Mammary epithelial cell (primary cell): ENCODE results near the gene BCKDK.

ENCODE experiments used
- CTCF ChIP-seq, 2 donors: IDR thresholded peaks in 1 of 2; conservative IDR thresholded peaks in 1 of 2; 2 replicates each; pipeline ENCODE4 v1.5.1; 2011 to 2012; ENCODE audit warnings: inconsistent platforms in 2 of 2, low read length in 2 of 2, mild to moderate bottlenecking in 2 of 2, control low read depth in 1 of 2, low read depth in 1 of 2; ENCODE audit not compliant: insufficient read depth in 1 of 2; ENCODE audit errors: extremely low read depth in 1 of 2
- EZH2 ChIP-seq: IDR thresholded peaks from 2 replicates; pipeline ENCODE4 v1.6.1; 2012; ENCODE audit warnings: low read length, inconsistent platforms, borderline replicate concordance

- TF ChIP-seq CTCF (conservative IDR thresholded peaks at IDR 0.05 in 1 of 2, IDR thresholded peaks at IDR 0.05 in 1 of 2; ENCODE audit: extremely low read depth in 1 of 2, insufficient read depth in 1 of 2, low read depth in 1 of 2, low read length in 2 of 2): peak in 1 of 2 donors; percentile 25
- TF ChIP-seq EZH2: no peak
Measured at GRCh38 chr16:31134625-31135534, 26.7 kb downstream of the BCKDK start.
